Prostate gland (tissue), 2 donors: ENCODE measurements around the gene SEMA3F.

Experiments
- POLR2A ChIP-seq: fragments of 450-650 bp; IDR thresholded peaks from one replicate; pipeline ENCODE4 v1.6.1; 2016; ENCODE audit warnings: antibody characterized with exemption, mild to moderate bottlenecking
- POLR2AphosphoS5 ChIP-seq: sonication (generic); formaldehyde crosslinking; IDR thresholded peaks from one replicate; pipeline ENCODE4 v1.6.1; 2017; ENCODE audit warnings: antibody characterized with exemption
- TF ChIP-seq, protein P1 (sequence below), 4 experiments: fragments of 200-600 bp in 2 of 4; fragments of 450-650 bp in 2 of 4; sonication (generic) in 2 of 4; IDR thresholded peaks; 1 replicate in 3 of 4; 2 replicates in 1 of 4; pipeline ENCODE4 v1.5.1; 2016 to 2019; ENCODE audit warnings: antibody characterized with exemption in 4 of 4, mild to moderate bottlenecking in 2 of 4, moderate library complexity in 2 of 4

DNA sequence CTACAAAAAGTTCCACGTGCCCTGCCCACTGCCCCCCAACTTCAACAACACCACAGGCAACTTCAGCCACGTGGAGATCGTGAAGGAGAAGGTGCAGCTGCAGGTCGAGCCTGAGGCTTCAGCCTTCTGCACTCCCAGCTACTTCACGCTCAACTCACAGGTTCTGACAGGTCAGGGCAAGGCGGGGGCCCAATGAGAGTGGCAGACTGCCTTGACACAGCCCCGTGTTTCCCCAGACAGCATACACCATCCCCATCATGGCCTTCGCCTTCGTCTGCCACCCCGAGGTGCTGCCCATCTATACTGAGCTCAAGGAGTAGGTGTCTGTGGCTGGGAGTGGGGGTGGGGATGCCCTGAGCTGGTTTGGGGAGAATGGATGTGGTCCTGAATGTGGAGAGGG, 62.6 kb downstream of the SEMA3F start:
- TF ChIP-seq, protein P1, sequence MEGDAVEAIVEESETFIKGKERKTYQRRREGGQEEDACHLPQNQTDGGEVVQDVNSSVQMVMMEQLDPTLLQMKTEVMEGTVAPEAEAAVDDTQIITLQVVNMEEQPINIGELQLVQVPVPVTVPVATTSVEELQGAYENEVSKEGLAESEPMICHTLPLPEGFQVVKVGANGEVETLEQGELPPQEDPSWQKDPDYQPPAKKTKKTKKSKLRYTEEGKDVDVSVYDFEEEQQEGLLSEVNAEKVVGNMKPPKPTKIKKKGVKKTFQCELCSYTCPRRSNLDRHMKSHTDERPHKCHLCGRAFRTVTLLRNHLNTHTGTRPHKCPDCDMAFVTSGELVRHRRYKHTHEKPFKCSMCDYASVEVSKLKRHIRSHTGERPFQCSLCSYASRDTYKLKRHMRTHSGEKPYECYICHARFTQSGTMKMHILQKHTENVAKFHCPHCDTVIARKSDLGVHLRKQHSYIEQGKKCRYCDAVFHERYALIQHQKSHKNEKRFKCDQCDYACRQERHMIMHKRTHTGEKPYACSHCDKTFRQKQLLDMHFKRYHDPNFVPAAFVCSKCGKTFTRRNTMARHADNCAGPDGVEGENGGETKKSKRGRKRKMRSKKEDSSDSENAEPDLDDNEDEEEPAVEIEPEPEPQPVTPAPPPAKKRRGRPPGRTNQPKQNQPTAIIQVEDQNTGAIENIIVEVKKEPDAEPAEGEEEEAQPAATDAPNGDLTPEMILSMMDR (IDR thresholded peaks at IDR 0.05): no peak
- TF ChIP-seq POLR2A (no peak), POLR2AphosphoS5 (no peak)
